Measurements from ENCODE around the gene LRBA. TPM values are rescaled to one million over a fixed set of nuclear protein-coding genes. Genes with fewer than 3 reads are reported as not detected.

LRBA gene
- total RNA-seq, 1 donor from 2014 or later: 28.2 TPM

- Mint-ChIP-seq H3K9me3 (no peaks in the 10 kb centered on the region), H3K27ac (ENCODE audit: unreplicated experiment) (no peak overlapping the region), H3K4me3 (no peak overlapping the region), H3K27me3 (ENCODE audit: low read depth) (no peaks in the 10 kb centered on the region), H3K36me3 (ENCODE audit: low read depth) (peaks cover 3% of the 10 kb centered on the region), H3K4me1 (peaks cover 4% of the 10 kb centered on the region)
- no peak for DNase-seq (ENCODE audit: low read depth, low spot score)
- TF ChIP-seq CTCF (conservative IDR thresholded peaks at IDR 0.05): no peak
These were observed 245.8 kb downstream of the LRBA start for GRCh38 chr4:150769248-150769647.

DNA sequence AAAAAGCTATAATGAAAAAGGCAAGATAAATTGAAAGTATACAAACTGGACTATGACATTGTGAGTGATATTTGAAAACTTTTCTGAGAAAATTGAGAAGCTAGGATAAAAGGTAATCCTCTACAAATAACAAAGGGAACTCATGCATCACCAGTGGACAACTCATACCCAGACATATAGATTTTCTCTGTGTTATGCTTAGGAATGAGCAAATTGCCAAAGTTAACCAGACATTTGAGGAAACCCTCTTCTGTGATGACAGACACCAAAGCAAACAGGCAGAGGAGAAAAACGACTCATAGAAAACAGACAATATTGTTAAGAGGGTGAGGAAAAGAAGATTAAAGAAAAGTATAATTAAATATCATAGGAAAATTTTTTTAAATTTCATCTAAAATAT is 246.6 kb downstream of the LRBA start:
- TF ChIP-seq CTCF (conservative IDR thresholded peaks at IDR 0.05): no peak
- Mint-ChIP-seq H3K4me1 (peaks cover 4% of the 10 kb centered on the region), H3K9me3 (no peaks in the 10 kb centered on the region), H3K27me3 (ENCODE audit: low read depth) (no peaks in the 10 kb centered on the region), H3K36me3 (ENCODE audit: low read depth) (peaks cover 3% of the 10 kb centered on the region), H3K27ac (ENCODE audit: unreplicated experiment) (no peak overlapping the region), H3K4me3 (no peak overlapping the region)
- no peak for DNase-seq (ENCODE audit: low read depth, low spot score)

GRCh38 chr4:150765216-150765615 is 249.9 kb downstream of the LRBA start:
- peaks cover 3% of the 10 kb centered on the region for H3K36me3 Mint-ChIP-seq (ENCODE audit: low read depth)
- no peak for TF ChIP-seq CTCF (conservative IDR thresholded peaks at IDR 0.05)
- DNase-seq (ENCODE audit: low read depth, low spot score): no peak

GRCh38 chr4:150751648-150752047 is 263.4 kb downstream of the LRBA start:
- H3K36me3 Mint-ChIP-seq (ENCODE audit: low read depth): no peaks in the 10 kb centered on the region
- no peaks in the 10 kb centered on the region for H3K4me1 Mint-ChIP-seq
- DNase-seq (ENCODE audit: low read depth, low spot score): no peak
- TF ChIP-seq CTCF (conservative IDR thresholded peaks at IDR 0.05): no peak
- H3K9me3 Mint-ChIP-seq: no peaks in the 10 kb centered on the region
- H3K27ac Mint-ChIP-seq (ENCODE audit: unreplicated experiment): no peak overlapping the region
- no peaks in the 10 kb centered on the region for H3K27me3 Mint-ChIP-seq (ENCODE audit: low read depth)
- no peak overlapping the region for H3K4me3 Mint-ChIP-seq

More at GRCh38 chr4:150765216-150765615, 249.9 kb downstream of the LRBA start:
- Mint-ChIP-seq H3K4me3 (no peak overlapping the region), H3K27ac (ENCODE audit: unreplicated experiment) (no peak overlapping the region), H3K27me3 (ENCODE audit: low read depth) (no peaks in the 10 kb centered on the region), H3K9me3 (no peaks in the 10 kb centered on the region), H3K4me1 (no peaks in the 10 kb centered on the region)

DNA sequence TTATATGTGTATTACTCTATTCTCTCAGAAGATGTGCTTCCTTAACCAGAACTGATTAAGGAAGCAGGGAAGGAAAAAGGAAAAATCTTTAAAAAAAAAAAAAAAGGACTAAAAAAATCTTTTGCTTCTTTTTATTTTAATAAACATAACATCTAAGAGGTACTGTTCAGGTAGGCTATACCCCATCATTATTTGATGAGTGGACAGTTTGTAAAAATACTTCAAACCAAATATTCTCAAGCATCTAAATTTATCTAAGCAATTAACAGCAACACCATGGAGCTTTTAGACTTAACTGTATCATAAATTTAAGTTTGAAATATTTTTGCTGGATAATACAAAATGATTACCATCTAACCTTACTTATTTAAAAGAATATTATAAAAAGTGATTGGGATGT is 264.3 kb downstream of the LRBA start:
- DNase-seq (ENCODE audit: low read depth, low spot score): no peak
- Mint-ChIP-seq H3K4me1 (no peaks in the 10 kb centered on the region), H3K36me3 (ENCODE audit: low read depth) (no peaks in the 10 kb centered on the region), H3K27ac (ENCODE audit: unreplicated experiment) (no peak overlapping the region), H3K4me3 (no peak overlapping the region), H3K27me3 (ENCODE audit: low read depth) (no peaks in the 10 kb centered on the region), H3K9me3 (no peaks in the 10 kb centered on the region)
- no peak for TF ChIP-seq CTCF (conservative IDR thresholded peaks at IDR 0.05)

DNA sequence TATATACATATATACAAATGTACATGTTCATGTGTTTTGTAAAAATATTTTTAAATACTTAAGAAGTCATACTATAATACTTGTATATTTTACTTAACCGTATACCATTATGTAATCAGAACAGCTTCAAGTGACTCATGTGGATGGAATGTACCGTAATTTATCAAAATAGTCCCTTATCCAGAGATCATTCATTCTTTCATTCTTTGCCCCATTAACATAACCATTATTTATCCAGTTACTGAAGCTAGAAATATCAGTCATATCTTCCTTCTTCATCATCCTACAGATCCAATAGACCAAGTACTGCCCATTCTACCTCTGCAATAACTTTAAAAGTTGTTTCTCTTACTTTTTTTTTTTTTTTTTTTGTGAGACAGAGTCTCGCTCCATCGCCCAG is 268.9 kb downstream of the LRBA start:
- TF ChIP-seq CTCF (conservative IDR thresholded peaks at IDR 0.05): no peak
- no peak for DNase-seq (ENCODE audit: low read depth, low spot score)
- H3K4me3 Mint-ChIP-seq: no peak overlapping the region
- H3K27me3 Mint-ChIP-seq (ENCODE audit: low read depth): no peaks in the 10 kb centered on the region
- H3K4me1 Mint-ChIP-seq: no peaks in the 10 kb centered on the region
- H3K27ac Mint-ChIP-seq (ENCODE audit: unreplicated experiment): no peak overlapping the region
- no peaks in the 10 kb centered on the region for H3K9me3 Mint-ChIP-seq
- H3K36me3 Mint-ChIP-seq (ENCODE audit: low read depth): no peaks in the 10 kb centered on the region
